Subcutaneous adipose tissue (tissue), 4 donors: ENCODE measurements around the gene MTHFD1. TPM values are rescaled to one million over a fixed set of nuclear protein-coding genes. Genes with fewer than 3 reads are reported as not detected.

Experiments used
- CTCF ChIP-seq: fragments of 450-650 bp; IDR thresholded peaks from one replicate; pipeline ENCODE4 v1.5.1; 2016; ENCODE audit warnings: low read depth, mild to moderate bottlenecking, control low read depth, antibody characterized with exemption, moderate library complexity
- total RNA-seq, 4 donors: library from RNA; depleted of rRNA; stranded (reverse); fragments of >200 nt; gene quantifications; one replicate each; pipeline ENCODE4 v1.1.0, GENCODE V29; 2016

The MTHFD1 gene
- total RNA-seq, 4 donors from 2014 or later: 80.6 to 142 (median 99.5) TPM

- TF ChIP-seq CTCF: no peak
Observed at GRCh38 chr14:64410084-64410774, 22.1 kb downstream of the MTHFD1 start.

- no peak for TF ChIP-seq CTCF
Observed at GRCh38 chr14:64411001-64411400, 22.8 kb downstream of the MTHFD1 start.

- no peak for TF ChIP-seq CTCF
Observed at GRCh38 chr14:64412237-64412636, 24.1 kb downstream of the MTHFD1 start.

- no peak for TF ChIP-seq CTCF
Observed at GRCh38 chr14:64416348-64416932, 28.3 kb downstream of the MTHFD1 start.

- TF ChIP-seq CTCF: no peak
Observed at GRCh38 chr14:64417055-64417770, 29.1 kb downstream of the MTHFD1 start.

- no peak for TF ChIP-seq CTCF
Observed at GRCh38 chr14:64417771-64418125, 29.6 kb downstream of the MTHFD1 start.

GRCh38 chr14:64419003-64419402 lies 30.9 kb downstream of the MTHFD1 start:
- TF ChIP-seq CTCF: no peak
